GM23338 (cell line): ENCODE data around the gene ULK3. TPM values are rescaled to one million over a fixed set of nuclear protein-coding genes. Genes with fewer than 3 reads are reported as not detected.

Experiments
- ATAC-seq: fragments of 200-7000 bp; cut with Tn5 transposase; 3 replicates; pipeline ENCODE4 v1.9.1; 2020
- DNase-seq: peaks from one replicate; pipeline ENCODE4 v3.0.0-alpha.2; 2015; ENCODE audit warnings: low spot score
- H2AFZ ChIP-seq: fragments of 200-600 bp; sonication (generic); 2 replicates; pipeline ENCODE4 v1.8.0; 2016; ENCODE audit warnings: antibody characterized with exemption, mild to moderate bottlenecking, moderate library complexity
- H3F3A ChIP-seq: fragments of 200-600 bp; sonication (generic); replicated peaks from 2 replicates; pipeline ENCODE4 v1.8.0; 2017; ENCODE audit warnings: antibody characterized with exemption, mixed run types, low read depth
- H3K27ac ChIP-seq: fragments of 200-600 bp; sonication (generic); 2 replicates; pipeline ENCODE4 v1.6.1; 2016; ENCODE audit warnings: low read depth
- H3K27me3 ChIP-seq: fragments of 200-600 bp; sonication (generic); 2 replicates; pipeline ENCODE4 v1.8.0; 2016; ENCODE audit warnings: mild to moderate bottlenecking, mixed run types, moderate library complexity; ENCODE audit not compliant: insufficient read depth
- H3K36me3 ChIP-seq: fragments of 200-600 bp; sonication (generic); 2 replicates; pipeline ENCODE4 v1.8.0; 2016; ENCODE audit warnings: mild to moderate bottlenecking; ENCODE audit not compliant: insufficient read depth
- H3K4me1 ChIP-seq: fragments of 200-600 bp; sonication (generic); 2 replicates; pipeline ENCODE4 v1.8.0; 2016; ENCODE audit warnings: mild to moderate bottlenecking, moderate library complexity; ENCODE audit not compliant: insufficient read depth
- H3K4me2 ChIP-seq: fragments of 200-600 bp; sonication (generic); 2 replicates; pipeline ENCODE4 v1.7.1; 2017; ENCODE audit warnings: mixed run types
- H3K4me3 ChIP-seq: fragments of 200-600 bp; sonication (generic); 2 replicates; pipeline ENCODE4 v1.6.1; 2016; ENCODE audit warnings: mixed run types
- H3K79me2 ChIP-seq: fragments of 200-600 bp; sonication (generic); replicated peaks from 2 replicates; pipeline ENCODE4 v1.8.0; 2017; ENCODE audit warnings: mild to moderate bottlenecking; ENCODE audit not compliant: insufficient read depth
- H3K9me2 ChIP-seq: fragments of 200-600 bp; sonication (generic); 2 replicates; pipeline ENCODE4 v1.8.0; 2017; ENCODE audit not compliant: insufficient read depth
- H4K20me1 ChIP-seq: fragments of 200-600 bp; sonication (generic); replicated peaks from 2 replicates; pipeline ENCODE4 v1.8.0; 2017; ENCODE audit warnings: mild to moderate bottlenecking; ENCODE audit not compliant: insufficient read depth
- H3K27ac Mint-ChIP-seq: 2 replicates; pipeline ENCODE4 v1.8.0; 2020; ENCODE audit warnings: inconsistent platforms, mild to moderate bottlenecking, moderate library complexity, mixed read lengths
- H3K27me3 Mint-ChIP-seq: 3 replicates; pipeline ENCODE4 v1.8.0; 2022; ENCODE audit warnings: low read depth, mild to moderate bottlenecking, moderate library complexity, mixed read lengths, inconsistent platforms; ENCODE audit not compliant: insufficient read depth, poor library complexity
- H3K36me3 Mint-ChIP-seq: 3 replicates; pipeline ENCODE4 v1.8.0; 2021; ENCODE audit warnings: low read depth, mild to moderate bottlenecking, inconsistent platforms, moderate library complexity, mixed read lengths
- H3K4me1 Mint-ChIP-seq: 3 replicates; pipeline ENCODE4 v1.8.0; 2020; ENCODE audit warnings: mild to moderate bottlenecking, inconsistent platforms, mixed read lengths
- H3K4me3 Mint-ChIP-seq: 3 replicates; pipeline ENCODE4 v1.8.0; 2021; ENCODE audit warnings: moderate library complexity, mild to moderate bottlenecking, inconsistent platforms, mixed read lengths
- H3K9me3 Mint-ChIP-seq: 3 replicates; pipeline ENCODE4 v1.8.0; 2020; ENCODE audit warnings: moderate library complexity, mild to moderate bottlenecking, inconsistent platforms, mixed read lengths
- EZH2phosphoT487 ChIP-seq: fragments of 200-600 bp; sonication (generic); IDR thresholded peaks from one replicate; pipeline ENCODE4 v1.8.1; 2018; ENCODE audit warnings: antibody characterized with exemption; ENCODE audit not compliant: unreplicated experiment
- STAT1 ChIP-seq: IDR thresholded peaks from one replicate; pipeline ENCODE4 v1.6.1; 2016; ENCODE audit warnings: antibody characterized with exemption; ENCODE audit not compliant: unreplicated experiment
- ZNF114 ChIP-seq: fragments of 250-450 bp; sonication (Bioruptor Pico); IDR thresholded peaks from 2 replicates; pipeline ENCODE4 v1.5.0; 2020; ENCODE audit warnings: mild to moderate bottlenecking, moderate library complexity
- microRNA-seq: library from miRNA; unstranded; fragments of <30 nt; microRNA quantifications from one replicate; pipeline ENCODE4, GENCODE V29; 2017
- polyA plus RNA-seq: library from polyadenylated mRNA; unstranded; fragments of >200 nt; fragmentation: Nextera tagmentation; extraction: Ambion mirVana; gene quantifications from 2 replicates; pipeline ENCODE4 v1.2.1, GENCODE V29; 2016
- small RNA-seq: library from RNA; depleted of rRNA; stranded (forward); fragments of <200 nt; gene quantifications from one replicate; pipeline ENCODE3, GENCODE V24; 2014; ENCODE audit warnings: low replicate concordance
- total RNA-seq: library from RNA; depleted of rRNA; stranded (reverse); fragments of >200 nt; shearing (Covaris generic); gene quantifications from 2 replicates; pipeline ENCODE4 v1.2.3, GENCODE V29; 2014; rRNA removed
- TF ChIP-seq, protein P1 (sequence below): IDR thresholded peaks from one replicate; pipeline ENCODE4 v1.6.1; 2018; ENCODE audit warnings: antibody characterized with exemption; ENCODE audit not compliant: unreplicated experiment
- TF ChIP-seq, protein P2 (sequence below), 2 experiments: fragments of 200-600 bp in 1 of 2; sonication (generic) in 1 of 2; conservative IDR thresholded peaks; 2 replicates each; pipeline versions ENCODE4 v1.5.1 to v1.6.1; 2016 to 2017; ENCODE audit warnings: antibody characterized with exemption in 2 of 2, low read depth in 2 of 2, mild to moderate bottlenecking in 2 of 2, moderate library complexity in 1 of 2

Gene ULK3
- total and polyA plus RNA-seq, 2 experiments from 2014 or later = 20.3 to 35.4 TPM

DNA sequence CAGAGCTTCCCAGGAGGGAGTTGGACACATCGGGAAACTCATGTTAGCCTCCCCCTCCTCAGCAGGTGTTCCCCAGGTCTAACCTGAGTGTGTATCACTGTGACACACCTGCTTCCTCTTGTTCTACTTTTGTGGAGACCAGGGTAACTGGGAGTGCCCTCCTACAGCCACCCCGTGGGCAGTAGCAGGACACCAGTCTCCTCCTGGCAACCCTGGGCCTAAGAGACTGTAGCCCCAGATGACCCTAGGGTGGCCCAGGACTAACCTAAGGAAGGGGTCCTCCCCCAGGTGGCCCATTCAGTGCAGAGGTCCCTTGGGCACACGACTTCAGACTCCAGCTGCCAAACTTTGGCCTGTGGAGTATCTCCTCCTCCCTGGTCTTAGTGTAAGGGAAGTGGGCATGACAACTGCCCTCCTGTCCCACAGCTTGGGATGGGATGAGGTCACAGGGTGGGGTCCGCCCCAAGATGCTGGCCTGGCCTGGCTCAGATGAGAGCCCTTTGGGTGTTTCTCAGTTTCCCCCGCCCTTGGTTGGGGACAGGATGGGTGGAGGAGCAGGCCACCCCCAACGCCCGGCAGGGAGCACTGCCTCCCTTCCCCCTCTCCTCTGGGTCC lies 56.3 kb downstream of the ULK3 start:
- peaks cover 7% of the 10 kb centered on the region for H3F3A ChIP-seq
- H3K27ac Mint-ChIP-seq = no peak overlapping the region
- peaks cover 34% of the 10 kb centered on the region for H3K4me1 ChIP-seq
- ATAC-seq (no peak), DNase-seq (no peak)
- H3K4me3 ChIP-seq = no peak overlapping the region
- TF ChIP-seq ZNF114 (CRISPR knock-in tag) (no peak), EZH2phosphoT487 (no peak), STAT1 (no peak)
- TF ChIP-seq, protein P1, sequence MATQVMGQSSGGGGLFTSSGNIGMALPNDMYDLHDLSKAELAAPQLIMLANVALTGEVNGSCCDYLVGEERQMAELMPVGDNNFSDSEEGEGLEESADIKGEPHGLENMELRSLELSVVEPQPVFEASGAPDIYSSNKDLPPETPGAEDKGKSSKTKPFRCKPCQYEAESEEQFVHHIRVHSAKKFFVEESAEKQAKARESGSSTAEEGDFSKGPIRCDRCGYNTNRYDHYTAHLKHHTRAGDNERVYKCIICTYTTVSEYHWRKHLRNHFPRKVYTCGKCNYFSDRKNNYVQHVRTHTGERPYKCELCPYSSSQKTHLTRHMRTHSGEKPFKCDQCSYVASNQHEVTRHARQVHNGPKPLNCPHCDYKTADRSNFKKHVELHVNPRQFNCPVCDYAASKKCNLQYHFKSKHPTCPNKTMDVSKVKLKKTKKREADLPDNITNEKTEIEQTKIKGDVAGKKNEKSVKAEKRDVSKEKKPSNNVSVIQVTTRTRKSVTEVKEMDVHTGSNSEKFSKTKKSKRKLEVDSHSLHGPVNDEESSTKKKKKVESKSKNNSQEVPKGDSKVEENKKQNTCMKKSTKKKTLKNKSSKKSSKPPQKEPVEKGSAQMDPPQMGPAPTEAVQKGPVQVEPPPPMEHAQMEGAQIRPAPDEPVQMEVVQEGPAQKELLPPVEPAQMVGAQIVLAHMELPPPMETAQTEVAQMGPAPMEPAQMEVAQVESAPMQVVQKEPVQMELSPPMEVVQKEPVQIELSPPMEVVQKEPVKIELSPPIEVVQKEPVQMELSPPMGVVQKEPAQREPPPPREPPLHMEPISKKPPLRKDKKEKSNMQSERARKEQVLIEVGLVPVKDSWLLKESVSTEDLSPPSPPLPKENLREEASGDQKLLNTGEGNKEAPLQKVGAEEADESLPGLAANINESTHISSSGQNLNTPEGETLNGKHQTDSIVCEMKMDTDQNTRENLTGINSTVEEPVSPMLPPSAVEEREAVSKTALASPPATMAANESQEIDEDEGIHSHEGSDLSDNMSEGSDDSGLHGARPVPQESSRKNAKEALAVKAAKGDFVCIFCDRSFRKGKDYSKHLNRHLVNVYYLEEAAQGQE = no peak
- TF ChIP-seq, protein P2, sequence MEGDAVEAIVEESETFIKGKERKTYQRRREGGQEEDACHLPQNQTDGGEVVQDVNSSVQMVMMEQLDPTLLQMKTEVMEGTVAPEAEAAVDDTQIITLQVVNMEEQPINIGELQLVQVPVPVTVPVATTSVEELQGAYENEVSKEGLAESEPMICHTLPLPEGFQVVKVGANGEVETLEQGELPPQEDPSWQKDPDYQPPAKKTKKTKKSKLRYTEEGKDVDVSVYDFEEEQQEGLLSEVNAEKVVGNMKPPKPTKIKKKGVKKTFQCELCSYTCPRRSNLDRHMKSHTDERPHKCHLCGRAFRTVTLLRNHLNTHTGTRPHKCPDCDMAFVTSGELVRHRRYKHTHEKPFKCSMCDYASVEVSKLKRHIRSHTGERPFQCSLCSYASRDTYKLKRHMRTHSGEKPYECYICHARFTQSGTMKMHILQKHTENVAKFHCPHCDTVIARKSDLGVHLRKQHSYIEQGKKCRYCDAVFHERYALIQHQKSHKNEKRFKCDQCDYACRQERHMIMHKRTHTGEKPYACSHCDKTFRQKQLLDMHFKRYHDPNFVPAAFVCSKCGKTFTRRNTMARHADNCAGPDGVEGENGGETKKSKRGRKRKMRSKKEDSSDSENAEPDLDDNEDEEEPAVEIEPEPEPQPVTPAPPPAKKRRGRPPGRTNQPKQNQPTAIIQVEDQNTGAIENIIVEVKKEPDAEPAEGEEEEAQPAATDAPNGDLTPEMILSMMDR (conservative IDR thresholded peaks at IDR 0.05; ENCODE audit: low read depth in 2 of 2) = no peak
- H4K20me1 ChIP-seq = peaks cover 50% of the 10 kb centered on the region
- H3K79me2 ChIP-seq = peaks cover 20% of the 10 kb centered on the region
- no peaks in the 10 kb centered on the region for H3K9me2 ChIP-seq
- peaks cover 21% of the 10 kb centered on the region for H3K27me3 Mint-ChIP-seq
- H3K4me3 Mint-ChIP-seq = no peak overlapping the region
- H3K36me3 Mint-ChIP-seq = no peaks in the 10 kb centered on the region
- H2AFZ ChIP-seq = no peak overlapping the region
- H3K27me3 ChIP-seq = no peaks in the 10 kb centered on the region
- peaks cover 35% of the 10 kb centered on the region for H3K4me1 Mint-ChIP-seq
- H3K27ac ChIP-seq = no peak overlapping the region
- no peaks in the 10 kb centered on the region for H3K36me3 ChIP-seq
- no peak overlapping the region for H3K4me2 ChIP-seq
- no peaks in the 10 kb centered on the region for H3K9me3 Mint-ChIP-seq

Small RNA genes lying within 50 kb of the gene (microRNA-seq; reads per million reads assigned to microRNA genes)
- gene MIR4513 = not detected
- 0.66 reads per million for gene MIR6882

Small RNA genes lying within 50 kb of the gene (small RNA-seq; reads per million reads assigned to genes)
- gene CPLX3 (not detected), gene MIR4513 (not detected), gene MIR6882 (not detected)

Other genes with a start within 250 kb of the ULK3 start
- 59.1 and 67.7 TPM in 2 replicates for gene CLK3, start 227.3 kb downstream of the ULK3 start, total RNA-seq
- gene CLK3, start 227.3 kb downstream of the ULK3 start, polyA plus RNA-seq = 38.1 and 40.7 TPM in 2 replicates
- gene EDC3, start 147.1 kb downstream of the ULK3 start, total RNA-seq = 26.4 and 26.5 TPM in 2 replicates
- 13.6 and 13.8 TPM in 2 replicates for gene EDC3, start 147.1 kb downstream of the ULK3 start, polyA plus RNA-seq
- 0.50 and 1.4 TPM in 2 replicates for gene CYP1A1, start 117.6 kb downstream of the ULK3 start, total RNA-seq
- 0.16 and 0.21 TPM in 2 replicates for gene CYP1A1, start 117.6 kb downstream of the ULK3 start, polyA plus RNA-seq
- gene CYP1A2, start 94.3 kb downstream of the ULK3 start, total RNA-seq = not detected in 2 replicates
- gene CYP1A2, start 94.3 kb downstream of the ULK3 start, polyA plus RNA-seq = not detected in 2 replicates
- gene CSK, start 61.1 kb downstream of the ULK3 start, total RNA-seq = 27.5 and 29.9 TPM in 2 replicates
- 13.6 and 16.5 TPM in 2 replicates for gene CSK, start 61.1 kb downstream of the ULK3 start, polyA plus RNA-seq
- gene LMAN1L, start 30.3 kb downstream of the ULK3 start, total RNA-seq = not detected in 2 replicates
- gene LMAN1L, start 30.3 kb downstream of the ULK3 start, polyA plus RNA-seq = not detected in 2 replicates
- 0.62 and 0.66 TPM in 2 replicates for gene CPLX3, start 16.5 kb downstream of the ULK3 start, total RNA-seq
- 0.21 TPM in 1 of 2 replicates, not detected in the other for gene CPLX3, start 16.5 kb downstream of the ULK3 start, polyA plus RNA-seq
- gene SCAMP2, start 30.2 kb upstream of the ULK3 start, total RNA-seq = 51.3 and 64.9 TPM in 2 replicates
- gene SCAMP2, start 30.2 kb upstream of the ULK3 start, polyA plus RNA-seq = 34.7 and 35.8 TPM in 2 replicates
- gene MPI, start 46.9 kb upstream of the ULK3 start, total RNA-seq = 67.5 and 74.2 TPM in 2 replicates
- gene MPI, start 46.9 kb upstream of the ULK3 start, polyA plus RNA-seq = 18.0 and 21.2 TPM in 2 replicates
- 53.1 and 61.4 TPM in 2 replicates for gene FAM219B, start 63.7 kb upstream of the ULK3 start, total RNA-seq
- 28.2 and 28.8 TPM in 2 replicates for gene FAM219B, start 63.7 kb upstream of the ULK3 start, polyA plus RNA-seq
- 190 and 292 TPM in 2 replicates for gene COX5A, start 94.9 kb upstream of the ULK3 start, total RNA-seq
- gene COX5A, start 94.9 kb upstream of the ULK3 start, polyA plus RNA-seq = 765 and 885 TPM in 2 replicates
- gene RPP25, start 113.6 kb upstream of the ULK3 start, total RNA-seq = 15.8 and 18.8 TPM in 2 replicates
- gene RPP25, start 113.6 kb upstream of the ULK3 start, polyA plus RNA-seq = 14.6 and 14.8 TPM in 2 replicates
- gene SCAMP5, start 152.4 kb upstream of the ULK3 start, total RNA-seq = 31.0 and 43.3 TPM in 2 replicates
- gene SCAMP5, start 152.4 kb upstream of the ULK3 start, polyA plus RNA-seq = 12.8 and 12.9 TPM in 2 replicates
- gene PPCDC, start 180.4 kb upstream of the ULK3 start, total RNA-seq = 40.2 and 42.8 TPM in 2 replicates
- gene PPCDC, start 180.4 kb upstream of the ULK3 start, polyA plus RNA-seq = 17.8 and 22.1 TPM in 2 replicates